Nephron progenitor cell (in vitro differentiated cells): ENCODE data around the gene MAGI1.

ENCODE experiments used
- DNase-seq: peaks from one replicate; pipeline ENCODE4 v3.0.0; 2021
- H3K27ac Mint-ChIP-seq: 2 replicates; pipeline ENCODE4 v1.8.0; 2021; ENCODE audit warnings: mild to moderate bottlenecking, moderate library complexity, mixed read lengths
- H3K27me3 Mint-ChIP-seq: 2 replicates; pipeline ENCODE4 v1.8.0; 2021; ENCODE audit warnings: mild to moderate bottlenecking, low read depth, mixed read lengths; ENCODE audit not compliant: poor library complexity
- H3K36me3 Mint-ChIP-seq: 2 replicates; pipeline ENCODE4 v1.8.0; 2021; ENCODE audit warnings: low read depth, mixed read lengths
- H3K4me1 Mint-ChIP-seq: 2 replicates; pipeline ENCODE4 v1.8.0; 2021; ENCODE audit warnings: mixed read lengths
- H3K4me3 Mint-ChIP-seq: 2 replicates; pipeline ENCODE4 v1.8.0; 2021; ENCODE audit warnings: mild to moderate bottlenecking, moderate library complexity, mixed read lengths
- H3K9me3 Mint-ChIP-seq: 2 replicates; pipeline ENCODE4 v1.8.0; 2021; ENCODE audit warnings: mild to moderate bottlenecking, moderate library complexity, mixed read lengths
- TF ChIP-seq, protein P1 (sequence below): fragments of 200-600 bp; sonication (generic); IDR thresholded peaks from 2 replicates; pipeline ENCODE4 v1.5.0; 2021; ENCODE audit warnings: antibody characterized with exemption

Gene MAGI1

DNA sequence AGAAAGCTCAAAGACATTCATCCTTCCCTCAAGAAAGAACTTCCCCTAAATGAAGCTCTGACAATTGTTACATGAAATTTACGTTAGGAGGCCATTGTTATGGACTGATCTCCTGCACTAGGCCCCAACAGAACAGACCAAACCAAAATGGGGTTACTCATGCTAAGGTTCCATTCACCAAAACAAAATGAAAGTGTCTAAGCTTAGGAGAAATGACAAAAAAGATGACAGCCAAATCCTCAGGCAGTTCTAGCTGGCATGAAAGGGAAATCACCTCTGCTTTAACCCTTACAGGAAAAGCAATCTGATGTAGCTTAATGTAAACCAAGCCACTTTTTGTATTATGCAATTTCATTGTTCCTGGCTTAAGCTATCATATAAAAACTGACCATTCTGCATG, 271.2 kb downstream of the MAGI1 start:
- H3K27me3 Mint-ChIP-seq = no peaks in the 10 kb centered on the region
- TF ChIP-seq, protein P1, sequence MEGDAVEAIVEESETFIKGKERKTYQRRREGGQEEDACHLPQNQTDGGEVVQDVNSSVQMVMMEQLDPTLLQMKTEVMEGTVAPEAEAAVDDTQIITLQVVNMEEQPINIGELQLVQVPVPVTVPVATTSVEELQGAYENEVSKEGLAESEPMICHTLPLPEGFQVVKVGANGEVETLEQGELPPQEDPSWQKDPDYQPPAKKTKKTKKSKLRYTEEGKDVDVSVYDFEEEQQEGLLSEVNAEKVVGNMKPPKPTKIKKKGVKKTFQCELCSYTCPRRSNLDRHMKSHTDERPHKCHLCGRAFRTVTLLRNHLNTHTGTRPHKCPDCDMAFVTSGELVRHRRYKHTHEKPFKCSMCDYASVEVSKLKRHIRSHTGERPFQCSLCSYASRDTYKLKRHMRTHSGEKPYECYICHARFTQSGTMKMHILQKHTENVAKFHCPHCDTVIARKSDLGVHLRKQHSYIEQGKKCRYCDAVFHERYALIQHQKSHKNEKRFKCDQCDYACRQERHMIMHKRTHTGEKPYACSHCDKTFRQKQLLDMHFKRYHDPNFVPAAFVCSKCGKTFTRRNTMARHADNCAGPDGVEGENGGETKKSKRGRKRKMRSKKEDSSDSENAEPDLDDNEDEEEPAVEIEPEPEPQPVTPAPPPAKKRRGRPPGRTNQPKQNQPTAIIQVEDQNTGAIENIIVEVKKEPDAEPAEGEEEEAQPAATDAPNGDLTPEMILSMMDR = no peak
- H3K36me3 Mint-ChIP-seq = peaks cover 5% of the 10 kb centered on the region
- peaks cover 4% of the 10 kb centered on the region for H3K9me3 Mint-ChIP-seq
- H3K4me1 Mint-ChIP-seq = peaks cover 46% of the 10 kb centered on the region
- H3K4me3 Mint-ChIP-seq = no peak overlapping the region
- no peak for DNase-seq
- H3K27ac Mint-ChIP-seq = no peak overlapping the region

DNA sequence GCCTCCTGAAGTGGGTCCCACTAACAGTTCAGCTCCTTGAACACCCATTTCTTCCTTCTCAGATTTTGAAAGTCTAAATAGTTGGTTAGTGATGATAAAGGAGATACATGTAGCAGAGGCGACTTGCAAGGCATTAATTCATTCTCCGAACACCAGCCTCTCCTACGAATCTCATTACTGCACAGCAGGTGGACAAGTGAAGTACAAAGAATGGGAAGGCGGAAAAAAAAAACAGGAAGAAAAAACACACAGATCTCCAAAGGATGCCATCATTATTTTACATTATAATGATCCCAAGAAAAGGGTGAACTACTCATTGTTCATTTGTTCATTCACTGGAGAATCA, 276.5 kb downstream of the MAGI1 start:
- H3K9me3 Mint-ChIP-seq = no peaks in the 10 kb centered on the region
- H3K27me3 Mint-ChIP-seq = no peaks in the 10 kb centered on the region
- no peak overlapping the region for H3K27ac Mint-ChIP-seq
- H3K4me1 Mint-ChIP-seq = peaks cover 63% of the 10 kb centered on the region
- DNase-seq = no peak
- no peak overlapping the region for H3K4me3 Mint-ChIP-seq
- H3K36me3 Mint-ChIP-seq = no peaks in the 10 kb centered on the region
- TF ChIP-seq, protein P1 = no peak

DNA sequence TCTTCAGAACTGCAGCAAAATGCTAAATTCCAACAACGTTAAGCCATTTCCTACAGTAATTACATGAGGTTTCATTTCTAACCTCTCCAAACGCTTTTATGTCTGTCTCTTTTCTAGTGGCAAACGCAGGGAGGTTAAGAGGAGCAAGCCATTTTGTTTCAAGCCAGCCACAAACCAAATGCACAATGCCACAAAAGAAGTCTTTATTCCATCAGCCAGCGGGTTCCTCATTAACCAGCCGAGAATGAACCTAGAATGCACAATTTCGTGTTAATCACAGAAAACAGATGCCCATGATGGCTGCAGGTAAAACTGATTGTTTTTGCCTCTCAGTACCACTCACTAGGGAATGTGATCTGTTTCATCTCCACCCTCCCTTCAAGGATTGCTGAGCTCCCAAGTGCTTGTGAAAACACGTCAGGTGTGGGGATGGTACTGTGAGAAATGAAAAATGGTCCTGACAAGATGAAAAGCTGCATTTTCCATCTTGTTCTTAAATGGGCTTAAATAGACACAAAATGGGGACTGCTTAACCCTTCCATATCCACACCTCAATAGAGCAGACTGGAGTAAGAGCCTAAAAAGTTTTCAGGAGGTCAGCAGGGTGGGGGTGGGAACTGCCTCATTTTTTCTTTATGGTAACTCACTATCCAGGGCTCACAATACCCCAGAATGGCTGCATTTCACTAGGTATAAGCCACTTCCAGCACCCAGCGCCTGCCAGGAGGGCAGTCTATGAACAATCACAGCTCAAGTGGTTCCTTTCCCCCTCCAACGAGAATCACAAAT, 277.1 kb downstream of the MAGI1 start:
- TF ChIP-seq, protein P1 = no peak
- DNase-seq = no peak
- H3K9me3 Mint-ChIP-seq = no peaks in the 10 kb centered on the region
- peak overlapping the region; percentile 49 for H3K27ac Mint-ChIP-seq
- H3K4me3 Mint-ChIP-seq = no peak overlapping the region
- H3K36me3 Mint-ChIP-seq = no peaks in the 10 kb centered on the region
- H3K27me3 Mint-ChIP-seq = no peaks in the 10 kb centered on the region
- H3K4me1 Mint-ChIP-seq = peaks cover 63% of the 10 kb centered on the region

DNA sequence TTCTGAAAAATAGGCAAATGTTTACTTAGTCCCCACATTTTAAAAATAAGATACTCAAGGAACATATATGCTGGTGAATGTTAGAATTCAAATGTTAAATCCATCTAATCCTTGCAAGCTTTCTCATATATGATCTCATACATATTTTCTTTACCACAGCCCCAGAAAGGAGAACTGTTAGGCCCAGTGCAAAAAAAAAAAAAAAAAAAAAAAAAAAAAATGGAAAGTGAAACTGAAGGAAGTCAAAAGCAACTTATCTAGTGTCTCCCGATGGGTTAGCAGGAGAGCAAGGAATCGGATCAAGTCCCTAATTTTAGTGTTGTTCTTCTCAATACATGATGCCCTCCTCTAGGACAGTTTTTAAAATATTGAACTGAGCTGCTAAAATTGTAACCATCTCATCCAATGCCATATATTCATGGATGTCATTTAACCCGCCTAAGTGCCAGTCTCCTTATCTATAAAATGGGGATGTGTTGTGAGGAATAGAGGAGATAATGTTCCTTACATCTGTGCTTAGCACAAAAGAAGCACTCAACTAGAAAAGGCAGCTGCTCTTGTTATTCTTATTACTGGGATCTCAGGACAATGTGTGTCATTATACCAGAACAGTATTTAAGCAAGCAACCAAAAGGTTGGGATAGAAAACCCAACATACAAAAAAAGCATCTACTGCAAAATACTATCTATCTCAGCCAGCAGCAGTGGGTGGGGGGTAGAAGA, 279.7 kb downstream of the MAGI1 start:
- Mint-ChIP-seq H3K9me3 (peaks cover under 1% of the 10 kb centered on the region), H3K36me3 (peaks cover under 1% of the 10 kb centered on the region), H3K4me1 (peaks cover 53% of the 10 kb centered on the region), H3K27ac (no peak overlapping the region), H3K27me3 (no peaks in the 10 kb centered on the region), H3K4me3 (no peak overlapping the region)
- no peak for DNase-seq
- TF ChIP-seq, protein P1 = no peak

DNA sequence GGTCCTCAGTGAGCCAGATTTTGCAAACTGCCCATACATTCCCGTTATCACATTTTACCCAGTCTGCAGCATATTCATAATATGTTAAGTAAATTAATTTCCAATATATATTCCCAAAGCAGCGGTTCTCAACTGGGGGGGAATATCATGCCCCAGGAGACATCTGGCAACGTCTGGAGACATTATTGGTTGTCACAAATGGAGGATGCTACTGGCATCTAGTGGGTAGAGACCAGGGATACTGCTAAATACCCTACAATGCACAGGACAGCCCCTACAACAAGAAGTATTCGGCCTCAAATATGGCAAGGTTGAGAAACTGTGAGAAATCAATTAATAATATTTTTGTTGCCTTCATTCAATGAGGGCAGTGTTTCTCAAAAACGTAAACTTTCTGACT, 280.3 kb downstream of the MAGI1 start:
- DNase-seq = no peak
- Mint-ChIP-seq H3K4me1 (peaks cover 52% of the 10 kb centered on the region), H3K36me3 (peaks cover 6% of the 10 kb centered on the region), H3K27me3 (no peaks in the 10 kb centered on the region), H3K9me3 (peaks cover 4% of the 10 kb centered on the region), H3K27ac (no peak overlapping the region), H3K4me3 (no peak overlapping the region)
- TF ChIP-seq, protein P1 = no peak
